GM12892 (cell line): ENCODE measurements around the gene ATP8B4.

ENCODE experiments used
- DNase-seq: peaks from one replicate; pipeline ENCODE4 v3.0.0; 2011; ENCODE audit not compliant: insufficient read length
- FAIRE-seq: peaks from 2 replicates; lab custom pipeline; 2011; peaks lifted over from hg19 to GRCh38; lab: Jason Lieb, UNC
- POLR2A ChIP-seq: IDR thresholded peaks from 2 replicates; pipeline ENCODE4 v1.6.1; 2011; ENCODE audit warnings: low read depth, low read length, control low read depth
- POLR2AphosphoS5 ChIP-seq: IDR thresholded peaks from 2 replicates; pipeline ENCODE4 v1.6.1; 2011; ENCODE audit warnings: low read depth, low read length, control low read depth
- TAF1 ChIP-seq: IDR thresholded peaks from 2 replicates; pipeline ENCODE4 v1.6.1; 2011; ENCODE audit warnings: low read depth, mild to moderate bottlenecking, control low read depth, low read length, borderline replicate concordance

Gene ATP8B4

GRCh38 chr15:50113992-50114780 is 4.8 kb downstream of the ATP8B4 start:
- DNase-seq, result no peak
- FAIRE-seq, result no peak
- TF ChIP-seq POLR2AphosphoS5 (no peak), POLR2A (no peak), TAF1 (no peak)

- TF ChIP-seq POLR2AphosphoS5 (no peak), POLR2A (no peak)
- no peak for FAIRE-seq
- DNase-seq, result no peak
Observed at GRCh38 chr15:50113187-50113505, 5.9 kb downstream of the ATP8B4 start.

- TF ChIP-seq POLR2AphosphoS5, result no peak
- TF ChIP-seq POLR2A, result no peak
- TF ChIP-seq TAF1, result no peak
- DNase-seq (no peak), FAIRE-seq (no peak)
Observed at GRCh38 chr15:50112488-50113186, 6.4 kb downstream of the ATP8B4 start.

GRCh38 chr15:50110285-50110684 is 8.7 kb downstream of the ATP8B4 start:
- no peak for DNase-seq
- FAIRE-seq, result peak; percentile 42
- TF ChIP-seq TAF1 (no peak), POLR2A (no peak), POLR2AphosphoS5 (no peak)

GRCh38 chr15:50109076-50109987 is 9.7 kb downstream of the ATP8B4 start:
- no peak for DNase-seq
- no peak for TF ChIP-seq POLR2A
- FAIRE-seq, result no peak

- no peak for TF ChIP-seq POLR2A
- TF ChIP-seq TAF1, result no peak
- TF ChIP-seq POLR2AphosphoS5, result no peak
- FAIRE-seq, result no peak
- DNase-seq, result no peak
Observed at GRCh38 chr15:50108461-50108860, 10.6 kb downstream of the ATP8B4 start.

GRCh38 chr15:50107591-50108408 is 11.2 kb downstream of the ATP8B4 start:
- peak; percentile 88 for FAIRE-seq
- DNase-seq, result peak; percentile 16
- TF ChIP-seq POLR2A (no peak), TAF1 (no peak), POLR2AphosphoS5 (no peak)

GRCh38 chr15:50107157-50107556 is 11.9 kb downstream of the ATP8B4 start:
- TF ChIP-seq POLR2AphosphoS5, result no peak
- no peak for DNase-seq
- no peak for FAIRE-seq

- FAIRE-seq, result no peak
- no peak for DNase-seq
- TF ChIP-seq POLR2AphosphoS5 (no peak), TAF1 (no peak), POLR2A (no peak)
Observed at GRCh38 chr15:50106457-50106856, 12.6 kb downstream of the ATP8B4 start.

- no peak for TF ChIP-seq POLR2A
- no peak for TF ChIP-seq POLR2AphosphoS5
- TF ChIP-seq TAF1, result no peak
Observed at GRCh38 chr15:50100486-50100885, 18.5 kb downstream of the ATP8B4 start.

GRCh38 chr15:50098545-50098944 is 20.5 kb downstream of the ATP8B4 start:
- FAIRE-seq (no peak), DNase-seq (no peak)
- TF ChIP-seq POLR2AphosphoS5 (no peak), POLR2A (no peak)

More at GRCh38 chr15:50100486-50100885, 18.5 kb downstream of the ATP8B4 start:
- DNase-seq (no peak), FAIRE-seq (no peak)
